A673 (cell line): ENCODE results near the gene XRCC4. TPM values are rescaled to one million over a fixed set of nuclear protein-coding genes. Genes with fewer than 3 reads are reported as not detected.

Source experiments
- BruUV-seq: library from RNA; stranded (reverse); fragments of 400-500 nt; replicated peaks from 2 replicates; lab custom pipeline; 2021; lab: Mats Ljungman, UMichigan
- CTCF ChIA-PET: fragments of 300-600 bp; sonication (Branson Sonifier 250); formaldehyde crosslinking; loops from one replicate; lab custom pipeline; 2022; ENCODE audit warnings: antibody characterized with exemption; lab: Charles Lee
- POLR2A ChIA-PET: fragments of 300-600 bp; sonication (Branson Sonifier 250); formaldehyde crosslinking; loops from one replicate; lab custom pipeline; 2022; ENCODE audit warnings: antibody characterized with exemption; ENCODE audit not compliant: low non-redundant PET; lab: Charles Lee
- DNase-seq: peaks from one replicate; pipeline ENCODE4 v3.0.0-alpha.2; 2015; ENCODE audit warnings: low spot score
- H3K27ac ChIP-seq: fragments of 200-600 bp; sonication (generic); 2 replicates; pipeline ENCODE4 v1.5.1; 2016; ENCODE audit warnings: mixed run types, low read depth, mild to moderate bottlenecking, mixed read lengths, antibody characterized with exemption, low read length; ENCODE audit not compliant: poor library complexity, severe bottlenecking
- H3K27me3 ChIP-seq: fragments of 200-600 bp; sonication (generic); replicated peaks from 2 replicates; pipeline ENCODE4 v1.6.1; 2017; ENCODE audit warnings: mixed run types, low read depth, mild to moderate bottlenecking, mixed read lengths, antibody characterized with exemption, low read length; ENCODE audit not compliant: insufficient read depth, poor library complexity
- H3K36me3 ChIP-seq: fragments of 200-600 bp; sonication (generic); 2 replicates; pipeline ENCODE4 v1.6.1; 2016; ENCODE audit warnings: mixed run types, mild to moderate bottlenecking, mixed read lengths, antibody characterized with exemption, low read length; ENCODE audit not compliant: insufficient read depth, poor library complexity, severe bottlenecking
- H3K4me1 ChIP-seq: fragments of 200-600 bp; sonication (generic); 2 replicates; pipeline ENCODE4 v1.6.1; 2017; ENCODE audit warnings: mixed run types, mild to moderate bottlenecking, mixed read lengths, antibody characterized with exemption, low read length; ENCODE audit not compliant: insufficient read depth, poor library complexity, severe bottlenecking
- H3K4me3 ChIP-seq: fragments of 200-600 bp; sonication (generic); 2 replicates; pipeline ENCODE4 v1.5.1; 2016; ENCODE audit warnings: low read depth, mixed run types, mild to moderate bottlenecking, mixed read lengths, low read length; ENCODE audit not compliant: poor library complexity, severe bottlenecking
- H3K9me3 ChIP-seq: fragments of 200-600 bp; sonication (generic); 2 replicates; pipeline ENCODE4 v1.6.1; 2016; ENCODE audit warnings: mixed run types, low read depth, mild to moderate bottlenecking, mixed read lengths, antibody characterized with exemption, low read length; ENCODE audit not compliant: poor library complexity, severe bottlenecking
- CTCF ChIP-seq: fragments of 300-800, 200-600 bp; sonication (generic); conservative IDR thresholded peaks from 2 replicates; pipeline ENCODE4 v1.5.1; 2017; ENCODE audit warnings: low read depth, mild to moderate bottlenecking, antibody characterized with exemption, low read length, moderate library complexity, mixed read lengths
- EZH2 ChIP-seq: fragments of 200-600 bp; sonication (generic); IDR thresholded peaks from 2 replicates; pipeline ENCODE4 v1.6.1; 2017; ENCODE audit warnings: borderline replicate concordance, low read depth, mild to moderate bottlenecking, mixed read lengths, antibody characterized with exemption, low read length; ENCODE audit not compliant: poor library complexity, severe bottlenecking
- intact Hi-C: fragments of 100-400 bp; cut with micrococcal nuclease; formaldehyde crosslinking; loops from one replicate; pipeline ENCODE4 v1.10.0; 2022; ENCODE audit not compliant: unreplicated experiment
- total RNA-seq: library from RNA; stranded (reverse); gene quantifications from 2 replicates; pipeline ENCODE4 v1.2.3, GENCODE V29; 2021

The XRCC4 gene
- total RNA-seq, 1 experiment from 2014 or later, result 8.1 TPM

- ChIA-PET POLR2A (no interaction called here), CTCF (no interaction called here)
- intact Hi-C loops, result no loop called here
These were observed 132.6 kb downstream of the XRCC4 start for GRCh38 chr5:83209963-83210362.

DNA sequence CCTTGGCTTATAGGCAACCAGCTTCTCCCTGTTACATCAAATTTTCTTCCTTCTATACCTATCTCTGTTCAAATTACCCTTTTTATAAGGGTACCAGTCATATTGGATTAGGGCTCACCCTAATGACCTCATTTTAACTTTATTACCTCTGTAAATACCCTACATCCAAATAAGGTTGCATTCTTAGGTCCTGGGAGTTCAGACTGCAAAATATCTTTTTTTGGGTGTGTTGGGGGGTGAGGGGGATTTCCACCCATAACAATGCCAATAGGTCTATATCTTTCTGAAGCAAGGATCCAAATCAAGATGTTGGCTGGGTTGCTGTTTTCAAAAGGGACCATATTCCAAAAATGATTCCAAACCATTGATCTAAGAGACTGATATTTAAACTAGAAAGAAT is 141.7 kb downstream of the XRCC4 start:
- no peak overlapping the region for H3K4me3 ChIP-seq
- H3K4me1 ChIP-seq, result no peaks in the 10 kb centered on the region
- no peak overlapping the region for H3K27ac ChIP-seq
- no peaks in the 10 kb centered on the region for H3K27me3 ChIP-seq
- H3K9me3 ChIP-seq, result no peaks in the 10 kb centered on the region
- no peak for TF ChIP-seq CTCF
- TF ChIP-seq EZH2, result no peak
- no peak for DNase-seq
- intact Hi-C loops, result no loop called here
- POLR2A ChIA-PET, result no interaction called here
- no peaks in the 10 kb centered on the region for H3K36me3 ChIP-seq
- CTCF ChIA-PET, result no interaction called here
- no TSS peak for BruUV-seq

More at GRCh38 chr5:83209963-83210362, 132.6 kb downstream of the XRCC4 start:
- Histone ChIP-seq H3K27ac (no peak overlapping the region), H3K9me3 (no peaks in the 10 kb centered on the region), H3K27me3 (no peaks in the 10 kb centered on the region), H3K4me3 (no peak overlapping the region), H3K4me1 (peaks cover 7% of the 10 kb centered on the region), H3K36me3 (no peaks in the 10 kb centered on the region)
- no peak for TF ChIP-seq CTCF
- no peak for TF ChIP-seq EZH2
- BruUV-seq, result no TSS peak
- DNase-seq, result no peak

GRCh38 chr5:83219495-83219894 is 142.1 kb downstream of the XRCC4 start:
- Histone ChIP-seq H3K27ac (no peak overlapping the region), H3K9me3 (no peaks in the 10 kb centered on the region), H3K4me1 (no peaks in the 10 kb centered on the region), H3K4me3 (no peak overlapping the region), H3K27me3 (no peaks in the 10 kb centered on the region), H3K36me3 (no peaks in the 10 kb centered on the region)
- no TSS peak for BruUV-seq
- POLR2A ChIA-PET, result no interaction called here
- no peak for DNase-seq
- CTCF ChIA-PET, result no interaction called here
- no peak for TF ChIP-seq EZH2
- intact Hi-C loops, result no loop called here

- H3K27ac ChIP-seq, result no peak overlapping the region
- POLR2A ChIA-PET, result no interaction called here
- no peak for TF ChIP-seq CTCF
- no peak for TF ChIP-seq EZH2
- H3K36me3 ChIP-seq, result no peaks in the 10 kb centered on the region
- no peaks in the 10 kb centered on the region for H3K9me3 ChIP-seq
- H3K27me3 ChIP-seq, result no peaks in the 10 kb centered on the region
- no peaks in the 10 kb centered on the region for H3K4me1 ChIP-seq
- intact Hi-C loops, result no loop called here
- DNase-seq, result no peak
- no peak overlapping the region for H3K4me3 ChIP-seq
- CTCF ChIA-PET, result no interaction called here
- no TSS peak for BruUV-seq
These were observed 143.0 kb downstream of the XRCC4 start for GRCh38 chr5:83220331-83220730.
